BLaER1 treated with 17β-estradiol and CSF1 and Interleukin-3, amounts not matched to agents 10 nM and 100 nM (cell line): ENCODE results near the gene ZNF417.
"Not testable (repeated sequence)": the region's sequence is repeated elsewhere in the genome, so short reads cannot be mapped to it uniquely, and the experiment has no call there.

Source experiments
- H3K27ac ChIP-seq, 11 experiments: shearing (Covaris generic); formaldehyde crosslinking; 2 replicates each; pipeline ENCODE4 v1.8.1; 2022
- H3K27me3 ChIP-seq, 11 experiments: shearing (Covaris generic); formaldehyde crosslinking; 2 replicates each; pipeline ENCODE4 v1.8.1; 2022
- H3K36me3 ChIP-seq, 11 experiments: shearing (Covaris generic); formaldehyde crosslinking; 2 replicates each; pipeline ENCODE4 v1.8.1; 2022
- H3K4me1 ChIP-seq, 10 experiments: shearing (Covaris generic); formaldehyde crosslinking; 2 replicates each; pipeline ENCODE4 v1.8.1; 2022
- H3K4me2 ChIP-seq, 11 experiments: shearing (Covaris generic); formaldehyde crosslinking; 2 replicates each; pipeline ENCODE4 v1.8.1; 2022
- H3K4me3 ChIP-seq, 10 experiments: shearing (Covaris generic); formaldehyde crosslinking; 2 replicates each; pipeline ENCODE4 v1.8.1; 2022
- H3K9ac ChIP-seq, 11 experiments: shearing (Covaris generic); formaldehyde crosslinking; 2 replicates each; pipeline ENCODE4 v1.8.1; 2022
- H3K9me3 ChIP-seq, 11 experiments: shearing (Covaris generic); formaldehyde crosslinking; replicated peaks in 1 of 11; 2 replicates each; pipeline ENCODE4 v1.8.1; 2022
- H4K20me1 ChIP-seq, 11 experiments: shearing (Covaris generic); formaldehyde crosslinking; 2 replicates each; pipeline ENCODE4 v1.8.1; 2022
- Cebpa-rat ChIP-seq, 11 experiments: shearing (Covaris generic); IDR thresholded peaks; 2 replicates each; pipeline ENCODE4 v1.8.1; 2022

Gene ZNF417

DNA sequence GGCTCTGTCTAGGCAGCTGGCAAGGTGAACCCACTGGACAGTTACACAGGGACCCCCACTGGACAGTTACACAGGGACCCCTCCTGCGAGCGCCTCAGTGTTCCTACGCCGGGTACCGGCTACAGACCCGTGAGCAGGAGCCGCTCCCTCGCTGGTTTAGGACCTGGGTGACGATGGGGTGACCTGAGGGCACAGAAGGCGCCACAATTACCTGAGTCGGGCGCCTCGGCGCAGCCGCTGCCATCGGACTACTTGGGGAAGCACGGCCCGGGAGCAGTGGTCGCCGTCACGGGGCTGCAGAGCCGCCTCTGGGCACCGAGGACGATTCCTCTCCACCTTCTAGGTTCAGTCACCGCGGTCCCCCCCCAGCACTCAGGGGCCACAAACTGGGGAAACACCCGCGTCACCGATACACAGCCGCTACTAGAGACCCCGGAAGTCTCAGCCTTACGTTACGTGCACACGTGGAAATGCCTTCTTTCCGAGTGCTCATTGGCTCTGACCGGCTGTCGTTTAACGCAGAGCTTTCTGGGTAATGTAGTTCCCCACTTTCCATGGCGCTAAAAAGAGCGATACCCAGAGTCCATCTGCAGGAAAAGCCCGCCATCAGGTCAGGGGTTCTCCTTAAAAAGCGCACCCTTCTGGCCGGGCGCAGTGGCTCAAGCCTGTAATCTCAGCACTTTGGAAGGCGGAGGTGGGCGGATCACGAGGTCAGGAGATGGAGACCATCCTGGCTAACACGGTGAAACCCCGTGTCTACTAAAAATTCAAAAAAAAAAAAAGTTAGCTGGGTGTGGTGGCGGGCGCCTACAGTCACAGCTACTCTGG is at the start of gene ZNF417:
Gene ZNF417 (minus strand): TSS at position 425 of the 828 bp plus-strand sequence. CDS start 181 bp downstream, at position 244.
- H3K27me3 ChIP-seq, H3K9me3 ChIP-seq: not testable (repeated sequence)
- H4K20me1 ChIP-seq = peaks cover 0 to 23% (median 3%) of the 10 kb centered on the region in 11 experiments; a peak in 8 of 22 replicates
- peak within 1 kb of the TSS; percentile 85 to 95 (median 90) for H3K9ac ChIP-seq
- peaks cover 32 to 78% (median 44%) of the 10 kb centered on the region in 11 experiments for H3K36me3 ChIP-seq
- H3K4me3 ChIP-seq = peak within 1 kb of the TSS; percentile 79 to 96 (median 88)
- H3K4me1 ChIP-seq = peaks cover 10 to 19% (median 15%) of the 10 kb centered on the region in 10 experiments
- peak within 1 kb of the TSS; percentile 76 to 91 (median 85) for H3K27ac ChIP-seq
- H3K4me2 ChIP-seq = peak within 1 kb of the TSS; percentile 81 to 97 (median 93)

DNA sequence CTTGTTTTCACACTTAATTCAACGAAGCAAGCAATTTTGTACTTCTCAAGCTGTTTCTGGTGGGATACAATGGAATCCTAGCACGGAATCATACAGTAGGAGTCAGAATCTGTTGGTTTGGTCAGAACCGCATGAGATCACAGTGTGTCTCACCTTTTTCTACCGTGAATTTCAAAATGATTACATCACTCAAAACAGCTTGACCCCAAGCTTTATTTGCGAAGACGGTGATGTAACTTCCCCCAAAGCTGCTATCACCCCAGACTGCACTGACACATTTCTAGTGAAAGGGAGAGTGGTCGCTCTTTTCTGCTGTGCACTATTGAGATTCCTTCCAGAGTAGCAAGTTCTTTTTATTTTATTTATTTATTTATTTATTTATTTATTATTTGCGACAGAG is 48.4 kb upstream of the ZNF417 start:
- 0 out of 22 replicates have a peak, but pooled peaks of 1 of the 11 experiments have one; percentile 7 for TF ChIP-seq Cebpa-rat (IDR thresholded peaks at IDR 0.05)
- Histone ChIP-seq H4K20me1 (no peaks in the 10 kb centered on the region), H3K9ac (no peak overlapping the region), H3K27ac (no peak overlapping the region; a peak in 1 of 22 replicates), H3K9me3 (peaks cover 99 to 100% (median 100%) of the 10 kb centered on the region in 11 experiments), H3K4me2 (no peak overlapping the region), H3K36me3 (peaks cover 46 to 97% (median 80%) of the 10 kb centered on the region in 11 experiments), H3K4me1 (peaks cover 0 to 5% (median 0%) of the 10 kb centered on the region in 10 experiments; a peak in 3 of 20 replicates), H3K27me3 (no peaks in the 10 kb centered on the region), H3K4me3 (peak overlapping the region in 4 of 10 experiments; percentile 7 to 19 (median 8); a peak in 2 of 20 replicates)

GRCh38 chr19:57961785-57962184 is 45.4 kb upstream of the ZNF417 start:
- Histone ChIP-seq H3K4me1 (peaks cover 0 to 5% (median 0%) of the 10 kb centered on the region in 10 experiments; a peak in 3 of 20 replicates), H3K4me3 (no peak overlapping the region; a peak in 1 of 20 replicates), H3K9ac (no peak overlapping the region), H3K27ac (no peak overlapping the region), H3K9me3 (peaks cover 99 to 100% (median 100%) of the 10 kb centered on the region in 11 experiments), H4K20me1 (no peaks in the 10 kb centered on the region), H3K4me2 (no peak overlapping the region), H3K36me3 (peaks cover 28 to 91% (median 68%) of the 10 kb centered on the region in 11 experiments), H3K27me3 (no peaks in the 10 kb centered on the region)
- TF ChIP-seq Cebpa-rat (IDR thresholded peaks at IDR 0.05) = no peak

DNA sequence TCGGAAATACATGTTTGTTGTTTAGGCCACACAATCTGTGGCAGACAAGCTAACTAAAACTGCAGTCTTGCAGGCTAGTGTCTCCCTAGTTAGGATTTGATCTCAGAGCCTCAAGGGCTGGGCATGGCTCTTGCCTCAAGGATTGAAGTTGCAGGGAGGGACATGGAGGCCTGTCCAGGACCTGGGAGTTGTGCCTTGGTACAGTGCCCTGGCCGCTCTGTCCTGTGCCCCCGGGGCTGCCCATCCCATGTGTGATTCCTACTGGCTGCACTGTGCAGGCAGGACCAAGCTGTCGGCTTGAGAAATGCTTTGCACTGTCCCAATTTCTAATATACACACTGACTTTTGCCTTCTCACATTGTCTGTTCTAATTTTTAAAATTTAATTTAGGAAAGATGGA is 38.6 kb upstream of the ZNF417 start:
- Histone ChIP-seq H3K9me3 (peaks cover 64 to 100% (median 91%) of the 10 kb centered on the region in 11 experiments), H4K20me1 (no peaks in the 10 kb centered on the region), H3K4me1 (no peaks in the 10 kb centered on the region), H3K27me3 (no peaks in the 10 kb centered on the region), H3K36me3 (peaks cover 4 to 29% (median 17%) of the 10 kb centered on the region in 11 experiments; a peak in 17 of 22 replicates), H3K4me2 (no peak overlapping the region), H3K9ac (no peak overlapping the region), H3K27ac (no peak overlapping the region), H3K4me3 (no peak overlapping the region)
- no peak for TF ChIP-seq Cebpa-rat (IDR thresholded peaks at IDR 0.05)

GRCh38 chr19:57949702-57950101 is 33.3 kb upstream of the ZNF417 start:
- Histone ChIP-seq H3K27ac (no peak overlapping the region), H4K20me1 (peaks cover 0 to 26% (median 0%) of the 10 kb centered on the region in 11 experiments; a peak in 6 of 22 replicates), H3K4me2 (no peak overlapping the region), H3K9ac (no peak overlapping the region), H3K4me3 (no peak overlapping the region), H3K4me1 (peaks cover 15 to 23% (median 18%) of the 10 kb centered on the region in 10 experiments), H3K36me3 (peaks cover 11 to 15% (median 14%) of the 10 kb centered on the region in 11 experiments), H3K27me3 (no peaks in the 10 kb centered on the region), H3K9me3 (peaks cover 58 to 94% (median 83%) of the 10 kb centered on the region in 11 experiments)
- TF ChIP-seq Cebpa-rat (IDR thresholded peaks at IDR 0.05) = no peak

DNA sequence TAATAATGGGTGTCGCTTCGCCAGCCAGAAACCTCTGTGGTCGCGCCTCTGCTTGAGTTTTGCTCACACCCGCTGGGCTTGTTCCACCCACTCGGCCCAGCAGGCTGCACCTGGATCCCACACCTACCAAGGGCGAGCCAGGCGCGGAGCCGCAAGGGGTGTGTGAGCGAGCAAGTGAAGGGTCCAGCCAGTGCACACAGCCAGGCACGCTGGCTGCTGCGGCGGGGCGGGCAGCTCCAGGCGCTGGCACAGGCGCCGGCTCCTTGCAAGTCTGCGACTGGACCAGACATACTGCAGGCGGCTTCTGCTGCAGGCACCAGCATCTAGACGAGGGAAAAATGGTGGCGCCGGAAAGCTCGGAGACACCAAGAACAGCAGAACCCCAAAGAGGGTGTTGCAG is 32.9 kb upstream of the ZNF417 start:
- Histone ChIP-seq H3K4me2 (no peak overlapping the region), H3K36me3 (peaks cover 15 to 20% (median 18%) of the 10 kb centered on the region in 11 experiments), H3K9ac (no peak overlapping the region), H3K27me3 (no peaks in the 10 kb centered on the region), H4K20me1 (peaks cover 0 to 30% (median 0%) of the 10 kb centered on the region in 11 experiments; a peak in 6 of 22 replicates), H3K4me3 (no peak overlapping the region), H3K27ac (no peak overlapping the region), H3K9me3 (peaks cover 62 to 94% (median 83%) of the 10 kb centered on the region in 11 experiments), H3K4me1 (peaks cover 15 to 23% (median 18%) of the 10 kb centered on the region in 10 experiments)
- TF ChIP-seq Cebpa-rat (IDR thresholded peaks at IDR 0.05) = no peak

- Histone ChIP-seq H3K4me1 (peaks cover 15 to 23% (median 18%) of the 10 kb centered on the region in 10 experiments), H3K27me3 (no peaks in the 10 kb centered on the region), H3K9ac (peak within 1 kb of the TSS; percentile 91 to 97 (median 94)), H3K36me3 (peaks cover 32 to 37% (median 36%) of the 10 kb centered on the region in 11 experiments), H3K9me3 (peaks cover 73 to 94% (median 84%) of the 10 kb centered on the region in 11 experiments), H3K4me3 (peak within 1 kb of the TSS; percentile 90 to 100 (median 96)), H4K20me1 (peaks cover 0 to 45% (median 0%) of the 10 kb centered on the region in 11 experiments; a peak in 6 of 22 replicates), H3K4me2 (peak within 1 kb of the TSS; percentile 85 to 98 (median 95)), H3K27ac (peak within 1 kb of the TSS; percentile 86 to 93 (median 91))
- TF ChIP-seq Cebpa-rat (IDR thresholded peaks at IDR 0.05) = no peak
Observed at GRCh38 chr19:57947419-57948134, 31.2 kb upstream of the ZNF417 start, which contains the start of gene ZNF256. Gene ZNF256, minus strand, starts transcription at chr19:57947706. Its CDS starts 232 bp downstream, at chr19:57947474.

- no peak for TF ChIP-seq Cebpa-rat (IDR thresholded peaks at IDR 0.05)
- H3K9ac ChIP-seq = peak overlapping the region; percentile 91 to 97 (median 94)
- H3K4me1 ChIP-seq = peaks cover 15 to 23% (median 18%) of the 10 kb centered on the region in 10 experiments
- peak overlapping the region; percentile 90 to 100 (median 96) for H3K4me3 ChIP-seq
- H3K4me2 ChIP-seq = peak overlapping the region; percentile 85 to 98 (median 95)
- peaks cover 77 to 94% (median 84%) of the 10 kb centered on the region in 11 experiments for H3K9me3 ChIP-seq
- H3K27ac ChIP-seq = peak overlapping the region; percentile 86 to 93 (median 91)
- H3K27me3 ChIP-seq = no peaks in the 10 kb centered on the region; a peak in 1 of 22 replicates
- H3K36me3 ChIP-seq = peaks cover 37 to 42% (median 41%) of the 10 kb centered on the region in 11 experiments
- H4K20me1 ChIP-seq = peaks cover 0 to 49% (median 0%) of the 10 kb centered on the region in 11 experiments; a peak in 6 of 22 replicates
Observed at GRCh38 chr19:57947088-57947418, 30.7 kb upstream of the ZNF417 start.
